Mesothelial cell of epicardium (in vitro differentiated cells): ENCODE results near the gene RAPGEF4. TPM values are rescaled to one million over a fixed set of nuclear protein-coding genes. Genes with fewer than 3 reads are reported as not detected.

Experiments
- DNase-seq, 2 experiments: peaks; one replicate each; pipeline ENCODE4 v3.0.0; 2021; ENCODE audit warnings: low spot score in 2 of 2; ENCODE audit not compliant: unreplicated experiment in 2 of 2
- H3K27ac Mint-ChIP-seq: 2 replicates; pipeline ENCODE4 v1.8.0; 2021; ENCODE audit warnings: mixed read lengths
- H3K27me3 Mint-ChIP-seq: 2 replicates; pipeline ENCODE4 v1.8.0; 2021; ENCODE audit warnings: low read depth, mixed read lengths
- H3K36me3 Mint-ChIP-seq: 2 replicates; pipeline ENCODE4 v1.8.0; 2021; ENCODE audit warnings: mixed read lengths
- H3K4me1 Mint-ChIP-seq: 2 replicates; pipeline ENCODE4 v1.8.0; 2021; ENCODE audit warnings: mixed read lengths
- H3K4me3 Mint-ChIP-seq: 2 replicates; pipeline ENCODE4 v1.8.0; 2021; ENCODE audit warnings: mild to moderate bottlenecking, moderate library complexity, mixed read lengths
- H3K9me3 Mint-ChIP-seq: 2 replicates; pipeline ENCODE4 v1.8.0; 2021; ENCODE audit warnings: mixed read lengths
- CTCF ChIP-seq: fragments of 200-600 bp; sonication (generic); IDR thresholded peaks from one replicate; pipeline ENCODE4 v1.5.0; 2021; ENCODE audit warnings: antibody characterized with exemption; ENCODE audit not compliant: unreplicated experiment
- total RNA-seq: library from RNA; stranded (reverse); gene quantifications from 3 replicates; pipeline ENCODE4 v1.2.1, GENCODE V29; 2021

The RAPGEF4 gene
- total RNA-seq, 1 donor from 2014 or later, result 24.7 TPM

- Mint-ChIP-seq H3K36me3 (peaks cover 2% of the 10 kb centered on the region), H3K9me3 (no peaks in the 10 kb centered on the region), H3K4me1 (peaks cover 26% of the 10 kb centered on the region), H3K4me3 (no peak overlapping the region), H3K27me3 (no peaks in the 10 kb centered on the region), H3K27ac (peak overlapping the region; percentile 9)
- no peak for TF ChIP-seq CTCF
- no peak for DNase-seq
These were observed 309.0 kb downstream of the RAPGEF4 start for GRCh38 chr2:173044686-173045085.

- no peak for DNase-seq
- no peak overlapping the region for H3K4me3 Mint-ChIP-seq
- H3K27ac Mint-ChIP-seq, result no peak overlapping the region
- H3K27me3 Mint-ChIP-seq, result no peaks in the 10 kb centered on the region
- H3K9me3 Mint-ChIP-seq, result no peaks in the 10 kb centered on the region
- H3K4me1 Mint-ChIP-seq, result peaks cover 31% of the 10 kb centered on the region
- no peak for TF ChIP-seq CTCF
- peaks cover 2% of the 10 kb centered on the region for H3K36me3 Mint-ChIP-seq
These were observed 309.5 kb downstream of the RAPGEF4 start for GRCh38 chr2:173045181-173045580.

GRCh38 chr2:173048522-173048896 is 312.9 kb downstream of the RAPGEF4 start:
- Mint-ChIP-seq H3K4me3 (no peak overlapping the region), H3K9me3 (peaks cover 4% of the 10 kb centered on the region), H3K4me1 (peaks cover 44% of the 10 kb centered on the region), H3K27ac (no peak overlapping the region), H3K36me3 (peaks cover 3% of the 10 kb centered on the region), H3K27me3 (no peaks in the 10 kb centered on the region)
- no peak for DNase-seq
- TF ChIP-seq CTCF, result no peak

- H3K27me3 Mint-ChIP-seq, result no peaks in the 10 kb centered on the region
- H3K36me3 Mint-ChIP-seq, result peaks cover 3% of the 10 kb centered on the region
- no peak overlapping the region for H3K4me3 Mint-ChIP-seq
- no peak for DNase-seq
- H3K27ac Mint-ChIP-seq, result peak overlapping the region; percentile 76
- H3K4me1 Mint-ChIP-seq, result peaks cover 48% of the 10 kb centered on the region
- peaks cover 4% of the 10 kb centered on the region for H3K9me3 Mint-ChIP-seq
- no peak for TF ChIP-seq CTCF
These were observed 313.4 kb downstream of the RAPGEF4 start for GRCh38 chr2:173048897-173049661.

- peaks cover 4% of the 10 kb centered on the region for H3K9me3 Mint-ChIP-seq
- no peaks in the 10 kb centered on the region for H3K27me3 Mint-ChIP-seq
- H3K4me3 Mint-ChIP-seq, result no peak overlapping the region
- peak overlapping the region; percentile 76 for H3K27ac Mint-ChIP-seq
- H3K36me3 Mint-ChIP-seq, result peaks cover 3% of the 10 kb centered on the region
- DNase-seq, result no peak
- peaks cover 49% of the 10 kb centered on the region for H3K4me1 Mint-ChIP-seq
- no peak for TF ChIP-seq CTCF
These were observed 314.2 kb downstream of the RAPGEF4 start for GRCh38 chr2:173049831-173050230.
